ENCODE results near the gene ATRNL1. TPM values are rescaled to one million over a fixed set of nuclear protein-coding genes. Genes with fewer than 3 reads are reported as not detected.

Gene ATRNL1
- total RNA-seq, 1 experiment from 2014 or later = 35.1 TPM

DNA sequence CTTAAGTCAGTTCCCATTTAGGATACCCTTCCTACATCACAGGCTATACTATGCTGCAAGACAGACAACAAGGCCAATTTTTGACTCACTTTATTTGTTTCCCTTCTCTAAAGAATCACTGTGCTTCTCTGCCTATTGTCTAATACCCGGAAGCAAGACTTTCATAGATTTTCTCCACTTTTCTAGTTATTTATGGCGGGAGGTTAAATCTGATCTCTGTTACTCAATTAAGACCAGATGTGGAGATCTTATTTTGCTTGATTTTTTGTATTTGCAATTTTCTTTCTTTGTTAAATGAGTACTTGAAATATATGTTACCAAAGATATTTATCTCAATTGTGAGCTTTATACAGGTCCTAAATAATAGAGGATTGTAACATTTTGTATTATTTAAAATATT lies 511.5 kb downstream of the ATRNL1 start:
- no peak for DNase-seq
- H3K4me3 ChIP-seq (ENCODE audit: insufficient read depth, low read depth, low read length) = no peak overlapping the region
- H3K36me3 ChIP-seq (replicated peaks; ENCODE audit: control insufficient read depth, insufficient read depth, low read length) = no peaks in the 10 kb centered on the region
- H3K27me3 ChIP-seq (ENCODE audit: control insufficient read depth, insufficient read depth, low read length) = no peaks in the 10 kb centered on the region

DNA sequence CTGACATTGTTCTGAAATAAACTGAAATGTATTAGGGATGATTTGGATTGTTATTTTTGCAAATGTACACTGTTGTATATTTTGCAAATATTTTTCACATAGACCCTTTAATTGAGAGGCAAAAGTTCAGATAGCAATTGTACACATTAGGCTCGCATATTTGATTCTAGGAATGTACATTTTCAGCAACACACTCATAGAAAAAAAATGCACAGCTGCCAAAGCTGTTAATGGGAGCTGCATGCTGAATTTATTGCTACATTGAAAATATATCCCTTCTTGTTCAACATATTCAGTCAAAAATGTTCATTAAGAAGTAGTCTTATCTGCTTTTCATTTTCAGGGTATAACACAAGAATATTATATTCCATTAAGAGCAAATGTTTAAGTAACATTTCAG lies 512.9 kb downstream of the ATRNL1 start:
- Histone ChIP-seq H3K36me3 (replicated peaks; ENCODE audit: control insufficient read depth, insufficient read depth, low read length) (no peaks in the 10 kb centered on the region), H3K4me3 (ENCODE audit: insufficient read depth, low read depth, low read length) (no peak overlapping the region), H3K27me3 (ENCODE audit: control insufficient read depth, insufficient read depth, low read length) (no peaks in the 10 kb centered on the region)
- DNase-seq = no peak

DNA sequence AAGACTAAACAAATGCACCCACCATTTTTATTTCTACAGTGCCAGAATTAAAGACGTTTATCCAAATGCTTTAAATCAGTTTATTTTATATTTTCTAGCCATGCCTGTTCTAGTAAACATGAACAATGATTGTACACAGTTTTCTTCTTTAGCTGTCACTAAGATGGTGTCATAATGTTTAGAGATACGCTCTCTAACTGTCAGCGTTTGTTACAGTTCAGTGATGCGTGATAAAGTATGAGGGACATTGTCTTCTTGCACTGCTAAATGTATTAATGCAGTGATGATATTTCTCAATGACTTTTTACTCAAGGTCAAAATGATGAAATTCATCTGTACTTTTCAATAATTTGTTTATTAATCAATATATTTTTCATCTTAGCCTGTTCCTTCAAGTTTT lies 513.6 kb downstream of the ATRNL1 start:
- Histone ChIP-seq H3K36me3 (replicated peaks; ENCODE audit: control insufficient read depth, insufficient read depth, low read length) (no peaks in the 10 kb centered on the region), H3K4me3 (ENCODE audit: insufficient read depth, low read depth, low read length) (no peak overlapping the region), H3K27me3 (ENCODE audit: control insufficient read depth, insufficient read depth, low read length) (no peaks in the 10 kb centered on the region)
- no peak for DNase-seq

DNA sequence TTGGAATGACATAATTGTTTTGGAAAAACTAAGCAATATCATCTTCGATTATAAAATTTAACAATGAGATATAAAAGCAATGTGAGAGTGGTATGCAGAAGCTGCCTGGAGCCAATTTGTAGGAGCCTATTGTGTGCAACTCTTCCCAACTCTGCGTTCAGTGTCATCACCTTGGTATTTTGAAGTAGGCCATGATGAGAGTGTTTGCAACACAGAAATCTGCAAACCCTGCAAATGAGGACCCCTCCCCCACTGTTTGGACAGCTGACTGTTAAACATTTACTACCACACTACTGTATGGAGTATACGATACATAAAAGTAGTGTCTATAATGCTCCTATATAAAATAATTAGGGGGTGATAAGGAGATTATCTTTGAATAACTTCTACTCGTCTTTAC lies 531.3 kb downstream of the ATRNL1 start:
- no peaks in the 10 kb centered on the region for H3K27me3 ChIP-seq (ENCODE audit: control insufficient read depth, insufficient read depth, low read length)
- DNase-seq = no peak
- H3K36me3 ChIP-seq (replicated peaks; ENCODE audit: control insufficient read depth, insufficient read depth, low read length) = no peaks in the 10 kb centered on the region
- H3K4me3 ChIP-seq (ENCODE audit: insufficient read depth, low read depth, low read length) = no peak overlapping the region

DNA sequence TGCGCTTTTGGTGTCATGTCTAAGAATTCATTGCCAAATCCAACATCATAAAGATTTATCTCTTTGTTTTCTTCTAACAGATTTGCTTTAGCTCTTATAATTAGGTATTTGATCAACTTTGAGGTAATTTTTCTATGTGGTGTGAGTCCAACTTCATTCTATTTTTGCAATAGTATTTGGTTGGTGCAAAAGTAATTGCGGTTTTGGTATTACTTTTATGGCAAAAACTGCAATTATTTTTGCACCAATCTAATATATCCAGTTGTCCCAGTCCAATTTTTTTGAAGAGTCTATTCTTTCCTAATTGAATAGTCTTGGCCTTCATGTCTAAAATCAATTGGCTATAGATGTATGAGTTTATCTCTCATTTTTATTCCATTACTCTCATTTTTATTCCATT lies 535.5 kb downstream of the ATRNL1 start:
- no peak overlapping the region for H3K4me3 ChIP-seq (ENCODE audit: insufficient read depth, low read depth, low read length)
- H3K36me3 ChIP-seq (replicated peaks; ENCODE audit: control insufficient read depth, insufficient read depth, low read length) = no peaks in the 10 kb centered on the region
- DNase-seq = no peak
- no peaks in the 10 kb centered on the region for H3K27me3 ChIP-seq (ENCODE audit: control insufficient read depth, insufficient read depth, low read length)

DNA sequence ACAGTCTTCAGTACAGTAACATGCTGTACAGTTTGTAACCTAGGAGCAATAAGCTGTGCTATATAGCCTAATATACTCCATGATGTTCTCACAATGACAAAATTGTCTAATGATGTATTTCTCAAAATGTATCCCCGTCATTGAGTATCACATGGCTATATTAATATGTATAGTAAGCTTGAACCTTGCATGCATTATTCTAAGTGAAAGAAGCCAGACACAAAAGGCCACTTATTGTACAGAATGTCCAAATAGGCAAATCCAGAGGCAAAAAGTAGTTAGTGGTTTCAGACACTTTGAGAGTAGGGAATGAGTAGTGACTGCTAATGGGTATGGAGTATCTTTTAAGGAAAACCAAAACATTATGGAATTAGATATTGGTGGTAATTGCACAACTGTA lies 545.1 kb downstream of the ATRNL1 start:
- Histone ChIP-seq H3K27me3 (ENCODE audit: control insufficient read depth, insufficient read depth, low read length) (no peaks in the 10 kb centered on the region), H3K36me3 (replicated peaks; ENCODE audit: control insufficient read depth, insufficient read depth, low read length) (no peaks in the 10 kb centered on the region), H3K4me3 (ENCODE audit: insufficient read depth, low read depth, low read length) (no peak overlapping the region)
- no peak for DNase-seq

DNA sequence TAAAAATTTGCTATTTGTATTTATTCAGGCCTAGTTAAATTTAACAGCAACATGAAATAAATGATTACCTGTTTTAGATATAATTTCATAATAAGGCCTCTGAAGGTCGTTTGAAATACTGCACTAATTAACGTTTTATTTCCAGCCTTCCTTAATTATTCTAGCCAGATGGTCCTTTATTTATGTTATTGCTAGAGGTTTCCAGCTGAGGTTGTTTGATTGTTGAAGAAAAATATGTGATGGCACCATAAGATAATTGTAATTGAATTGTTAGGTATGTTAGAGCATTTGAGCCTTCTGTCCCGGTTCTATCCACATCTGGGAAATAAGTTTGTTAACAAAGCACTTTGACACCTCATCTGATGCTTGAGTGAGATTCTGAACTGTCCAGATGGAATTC lies 556.1 kb downstream of the ATRNL1 start:
- Histone ChIP-seq H3K4me3 (ENCODE audit: insufficient read depth, low read depth, low read length) (no peak overlapping the region), H3K27me3 (ENCODE audit: control insufficient read depth, insufficient read depth, low read length) (no peaks in the 10 kb centered on the region), H3K36me3 (replicated peaks; ENCODE audit: control insufficient read depth, insufficient read depth, low read length) (no peaks in the 10 kb centered on the region)
- no peak for DNase-seq

DNA sequence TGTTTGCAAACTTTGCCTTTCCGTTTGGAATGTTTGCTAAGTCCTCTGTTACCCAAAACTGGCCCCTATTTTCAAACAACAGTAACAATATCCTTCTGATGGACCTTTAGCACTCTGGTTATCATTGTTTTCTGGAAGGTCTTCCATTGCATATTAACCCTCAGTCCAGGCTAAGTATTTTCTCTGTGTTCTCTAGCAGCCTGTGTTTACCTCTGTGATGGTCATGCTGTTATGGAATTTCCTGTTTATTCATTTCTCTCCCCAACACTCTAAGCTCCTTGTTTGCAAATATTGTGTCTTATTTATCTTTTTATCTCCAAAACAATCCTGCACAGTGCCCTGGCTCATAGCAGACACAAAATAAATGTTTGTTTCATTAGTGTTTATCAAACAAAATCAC lies 560.3 kb downstream of the ATRNL1 start:
- DNase-seq = no peak
- Histone ChIP-seq H3K36me3 (replicated peaks; ENCODE audit: control insufficient read depth, insufficient read depth, low read length) (no peaks in the 10 kb centered on the region), H3K27me3 (ENCODE audit: control insufficient read depth, insufficient read depth, low read length) (no peaks in the 10 kb centered on the region), H3K4me3 (ENCODE audit: insufficient read depth, low read depth, low read length) (no peak overlapping the region)

DNA sequence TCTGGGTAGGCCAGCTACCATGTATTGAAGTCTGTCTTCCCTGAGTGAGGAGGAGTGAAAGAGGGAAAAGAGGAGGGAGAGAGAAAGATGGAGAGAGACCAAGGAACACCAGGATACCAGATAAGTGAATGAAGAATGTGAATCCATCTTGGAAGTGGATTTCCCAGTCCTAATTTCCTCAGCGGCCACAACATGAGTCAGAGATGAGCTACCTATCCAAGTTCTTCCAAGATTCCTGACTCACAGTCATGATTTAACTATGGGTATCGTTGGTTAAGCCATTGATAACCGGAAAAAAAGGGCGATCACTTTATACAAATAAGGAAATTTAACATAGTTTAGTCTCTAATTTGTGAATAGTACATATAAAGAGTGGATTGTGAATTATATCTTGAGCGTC lies 561.8 kb downstream of the ATRNL1 start:
- Histone ChIP-seq H3K27me3 (ENCODE audit: control insufficient read depth, insufficient read depth, low read length) (no peaks in the 10 kb centered on the region), H3K4me3 (ENCODE audit: insufficient read depth, low read depth, low read length) (no peak overlapping the region), H3K36me3 (replicated peaks; ENCODE audit: control insufficient read depth, insufficient read depth, low read length) (no peaks in the 10 kb centered on the region)
- no peak for DNase-seq

DNA sequence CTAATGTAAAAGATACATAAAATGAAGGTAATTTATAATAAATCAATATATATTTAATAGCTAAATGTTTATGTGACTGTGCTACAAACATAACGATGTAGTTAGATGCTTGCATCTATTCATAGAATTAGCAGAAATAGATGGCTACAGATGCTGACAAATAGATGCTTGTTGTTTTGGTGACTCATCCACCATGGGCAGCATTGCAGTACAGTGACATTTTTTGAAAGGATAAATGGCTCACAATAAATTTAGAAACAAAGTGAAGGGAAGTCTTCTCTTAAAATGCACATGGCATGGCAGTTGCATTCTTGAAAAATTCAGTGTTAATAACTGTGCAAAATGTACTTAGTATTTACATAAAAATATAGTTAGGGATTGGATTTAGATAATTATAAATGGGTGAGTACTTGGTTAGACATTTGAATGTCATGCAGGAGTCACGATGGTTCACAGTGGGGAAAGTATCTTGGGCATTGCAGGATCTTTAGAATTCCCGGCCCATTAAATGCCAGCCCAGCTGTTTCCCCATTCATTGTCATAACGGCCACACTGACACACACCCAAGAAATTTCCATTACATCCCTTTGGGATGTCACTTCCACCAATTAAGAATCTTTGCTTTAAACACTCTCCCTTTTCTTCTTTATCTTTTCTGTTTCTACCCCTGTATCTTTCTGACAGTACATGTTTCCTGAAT lies 564.1 kb downstream of the ATRNL1 start:
- no peak overlapping the region for H3K4me3 ChIP-seq (ENCODE audit: insufficient read depth, low read depth, low read length)
- no peak for DNase-seq

DNA sequence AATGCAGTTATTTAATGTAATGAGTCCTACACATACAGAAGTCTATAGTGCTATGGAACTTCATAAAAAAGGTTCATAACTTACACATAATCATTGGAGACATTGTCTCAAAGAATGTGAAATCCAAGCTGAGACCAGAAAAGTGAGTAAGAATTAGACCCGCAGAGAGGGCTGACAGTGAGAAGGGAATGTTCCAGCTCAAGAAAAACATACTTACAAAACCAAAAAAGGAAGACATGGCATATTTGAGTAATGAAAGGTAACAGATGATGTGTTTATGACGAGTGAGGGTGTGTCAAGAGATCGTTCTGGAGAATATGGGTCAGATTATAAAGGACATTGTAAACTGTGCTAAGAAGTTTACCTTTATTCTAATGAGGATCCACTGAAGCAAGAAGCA lies 566.5 kb downstream of the ATRNL1 start:
- no peaks in the 10 kb centered on the region for H3K27me3 ChIP-seq (ENCODE audit: control insufficient read depth, insufficient read depth, low read length)
- H3K4me3 ChIP-seq (ENCODE audit: insufficient read depth, low read depth, low read length) = no peak overlapping the region
- H3K36me3 ChIP-seq (replicated peaks; ENCODE audit: control insufficient read depth, insufficient read depth, low read length) = no peaks in the 10 kb centered on the region
- no peak for DNase-seq

More for the DNA sequence above, 564.1 kb downstream of the ATRNL1 start:
- Histone ChIP-seq H3K36me3 (replicated peaks; ENCODE audit: control insufficient read depth, insufficient read depth, low read length) (no peaks in the 10 kb centered on the region), H3K27me3 (ENCODE audit: control insufficient read depth, insufficient read depth, low read length) (no peaks in the 10 kb centered on the region)

DNA sequence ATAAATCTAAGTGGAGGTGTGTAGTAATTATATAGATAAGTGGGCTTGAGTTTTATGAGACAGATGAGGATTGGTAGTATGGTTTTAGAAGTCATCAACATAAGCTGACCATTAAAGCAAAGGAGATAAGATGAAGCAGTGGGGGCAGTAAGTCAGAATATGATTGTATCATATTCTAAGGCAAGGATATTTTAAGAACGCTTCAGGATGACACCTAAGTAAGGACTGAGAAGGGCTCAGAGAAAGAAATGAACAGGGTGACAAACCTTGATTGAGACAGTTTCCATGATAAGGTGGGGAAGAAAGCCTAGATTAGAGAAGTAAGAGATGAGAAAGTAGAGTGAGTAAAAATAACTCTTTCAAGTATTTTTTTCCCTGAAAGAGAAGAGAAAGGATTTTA lies 567.2 kb downstream of the ATRNL1 start:
- H3K4me3 ChIP-seq (ENCODE audit: insufficient read depth, low read depth, low read length) = no peak overlapping the region
- DNase-seq = no peak

DNA sequence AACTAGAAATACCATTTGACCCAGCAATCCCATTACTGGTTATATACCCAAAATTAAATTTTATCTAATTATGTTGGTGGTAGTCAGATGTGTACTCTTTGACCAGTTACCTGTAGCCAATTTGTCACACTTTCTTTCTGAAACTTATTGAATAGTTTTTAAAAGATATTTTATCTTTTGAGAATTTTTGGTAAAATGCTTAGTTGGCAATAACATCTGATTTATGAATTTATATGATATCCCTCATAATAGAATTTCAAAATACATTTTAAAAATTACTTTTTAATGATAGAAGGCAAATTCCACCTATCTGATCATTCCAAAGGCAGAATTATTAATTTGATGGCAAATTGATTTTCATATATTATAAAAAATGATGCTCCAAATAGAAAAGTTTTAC lies 569.3 kb downstream of the ATRNL1 start:
- no peak for DNase-seq
- no peaks in the 10 kb centered on the region for H3K36me3 ChIP-seq (replicated peaks; ENCODE audit: control insufficient read depth, insufficient read depth, low read length)
- H3K4me3 ChIP-seq (ENCODE audit: insufficient read depth, low read depth, low read length) = no peak overlapping the region

More for the DNA sequence above, 567.2 kb downstream of the ATRNL1 start:
- Histone ChIP-seq H3K27me3 (ENCODE audit: control insufficient read depth, insufficient read depth, low read length) (no peaks in the 10 kb centered on the region), H3K36me3 (replicated peaks; ENCODE audit: control insufficient read depth, insufficient read depth, low read length) (no peaks in the 10 kb centered on the region)

DNA sequence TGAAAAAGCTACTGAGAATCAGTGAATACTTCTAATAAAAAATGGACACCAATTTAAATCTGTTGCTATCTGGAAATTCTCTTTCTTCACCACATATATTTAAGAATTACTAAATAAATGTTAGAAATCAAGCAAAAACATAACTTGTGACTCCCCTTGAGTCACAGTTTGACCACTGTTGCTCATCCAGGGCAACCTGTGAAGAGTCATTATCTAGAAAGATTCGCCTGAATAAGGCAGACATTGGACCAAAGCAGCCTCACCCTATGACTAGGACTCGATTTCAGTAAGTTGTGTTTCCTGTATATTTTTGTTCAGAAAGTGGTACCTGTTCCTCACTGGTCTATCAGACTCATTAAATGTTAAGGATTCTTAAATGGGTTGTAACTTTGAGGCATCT lies 572.4 kb downstream of the ATRNL1 start:
- Histone ChIP-seq H3K4me3 (ENCODE audit: insufficient read depth, low read depth, low read length) (no peak overlapping the region), H3K36me3 (replicated peaks; ENCODE audit: control insufficient read depth, insufficient read depth, low read length) (no peaks in the 10 kb centered on the region), H3K27me3 (ENCODE audit: control insufficient read depth, insufficient read depth, low read length) (no peaks in the 10 kb centered on the region)
- no peak for DNase-seq

More for the DNA sequence above, 569.3 kb downstream of the ATRNL1 start:
- H3K27me3 ChIP-seq (ENCODE audit: control insufficient read depth, insufficient read depth, low read length) = no peaks in the 10 kb centered on the region

DNA sequence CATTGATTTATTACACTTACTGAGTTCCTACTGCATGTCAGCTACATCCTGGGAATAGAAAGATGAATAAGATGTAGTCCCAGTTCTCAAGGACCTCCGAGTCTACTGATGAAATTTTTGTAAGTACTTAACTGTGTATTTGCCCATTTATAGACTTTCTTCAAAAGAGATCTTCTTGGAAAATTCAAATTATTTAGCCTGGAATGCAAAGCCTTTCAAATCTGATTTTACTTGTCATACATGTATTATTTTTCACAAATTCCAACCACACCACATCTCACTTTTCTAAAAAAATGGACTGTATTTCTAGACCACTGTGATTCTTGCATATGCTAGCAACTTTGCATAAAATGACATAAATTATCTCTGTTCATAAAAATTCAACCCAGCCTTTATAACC lies 581.3 kb downstream of the ATRNL1 start:
- no peak for DNase-seq
- H3K27me3 ChIP-seq (ENCODE audit: control insufficient read depth, insufficient read depth, low read length) = no peaks in the 10 kb centered on the region
- no peaks in the 10 kb centered on the region for H3K36me3 ChIP-seq (replicated peaks; ENCODE audit: control insufficient read depth, insufficient read depth, low read length)
- no peak overlapping the region for H3K4me3 ChIP-seq (ENCODE audit: insufficient read depth, low read depth, low read length)

DNA sequence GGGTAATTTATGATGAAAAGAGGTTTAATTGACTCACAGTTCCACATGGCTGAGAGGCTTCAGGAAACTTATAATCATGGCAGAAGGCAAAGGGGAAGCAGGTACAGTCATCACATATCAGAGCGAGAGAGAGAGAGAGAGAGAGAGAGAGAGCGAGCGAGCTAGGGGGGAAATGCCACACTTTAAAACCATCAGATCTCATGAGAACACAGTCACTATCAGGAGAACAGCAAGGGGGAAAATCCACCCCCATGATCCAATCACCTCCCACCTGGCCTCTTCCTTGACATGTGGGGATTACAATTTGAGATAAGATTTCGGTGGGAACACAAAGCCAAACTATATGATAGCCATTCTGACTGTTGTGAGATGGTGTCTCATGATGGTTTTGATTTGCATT lies 603.6 kb downstream of the ATRNL1 start:
- H3K27me3 ChIP-seq (ENCODE audit: control insufficient read depth, insufficient read depth, low read length) = no peaks in the 10 kb centered on the region
- H3K36me3 ChIP-seq (replicated peaks; ENCODE audit: control insufficient read depth, insufficient read depth, low read length) = no peaks in the 10 kb centered on the region
- H3K4me3 ChIP-seq (ENCODE audit: insufficient read depth, low read depth, low read length) = no peak overlapping the region
- no peak for DNase-seq

All from H7 (cell line).